Adipocyte (in vitro differentiated cells): Measurements from ENCODE around the gene ANKRD17.

Source experiments
- DNase-seq: peaks from one replicate; pipeline ENCODE4 v3.0.0-alpha.2; 2015; ENCODE audit warnings: low read depth
- H3K27me3 ChIP-seq: replicated peaks from 2 replicates; pipeline ENCODE4 v1.7.0; 2013; ENCODE audit warnings: mild to moderate bottlenecking, low read length, moderate library complexity; ENCODE audit not compliant: control insufficient read depth, insufficient read depth
- H3K36me3 ChIP-seq: 2 replicates; pipeline ENCODE4 v1.7.0; 2013; ENCODE audit warnings: low read length, mild to moderate bottlenecking, moderate library complexity; ENCODE audit not compliant: control insufficient read depth, insufficient read depth, severe bottlenecking
- H3K4me1 ChIP-seq: 2 replicates; pipeline ENCODE4 v1.7.0; 2013; ENCODE audit warnings: mild to moderate bottlenecking, low read length, moderate library complexity; ENCODE audit not compliant: control insufficient read depth, insufficient read depth
- H3K4me3 ChIP-seq: 2 replicates; pipeline ENCODE4 v1.7.0; 2013; ENCODE audit warnings: mild to moderate bottlenecking, low read length, moderate library complexity
- H3K9ac ChIP-seq: 2 replicates; pipeline ENCODE4 v1.7.0; 2013; ENCODE audit warnings: mild to moderate bottlenecking, low read length, moderate library complexity
- H3K9me3 ChIP-seq: 2 replicates; pipeline ENCODE4 v1.7.0; 2013; ENCODE audit warnings: mild to moderate bottlenecking, low read length, moderate library complexity; ENCODE audit not compliant: control insufficient read depth

ANKRD17 gene

GRCh38 chr4:73037057-73037456 is 221.5 kb downstream of the ANKRD17 start:
- DNase-seq: no peak
- H3K9me3 ChIP-seq: peaks cover 9% of the 10 kb centered on the region
- H3K9ac ChIP-seq: no peak overlapping the region
- H3K4me1 ChIP-seq: no peaks in the 10 kb centered on the region
- no peaks in the 10 kb centered on the region for H3K27me3 ChIP-seq
- H3K4me3 ChIP-seq: no peak overlapping the region
- H3K36me3 ChIP-seq: no peaks in the 10 kb centered on the region

- H3K36me3 ChIP-seq: no peaks in the 10 kb centered on the region
Observed at GRCh38 chr4:73036123-73036522, 222.5 kb downstream of the ANKRD17 start.

GRCh38 chr4:73034896-73035295 is 223.7 kb downstream of the ANKRD17 start:
- H3K27me3 ChIP-seq: no peaks in the 10 kb centered on the region
- H3K9ac ChIP-seq: no peak overlapping the region
- H3K9me3 ChIP-seq: peaks cover 15% of the 10 kb centered on the region
- no peaks in the 10 kb centered on the region for H3K36me3 ChIP-seq
- no peak overlapping the region for H3K4me3 ChIP-seq
- H3K4me1 ChIP-seq: no peaks in the 10 kb centered on the region
- DNase-seq: no peak

More at GRCh38 chr4:73036123-73036522, 222.5 kb downstream of the ANKRD17 start:
- H3K27me3 ChIP-seq: no peaks in the 10 kb centered on the region
- no peak for DNase-seq
- no peak overlapping the region for H3K9ac ChIP-seq
- H3K9me3 ChIP-seq: peaks cover 9% of the 10 kb centered on the region
- no peak overlapping the region for H3K4me3 ChIP-seq
- H3K4me1 ChIP-seq: no peaks in the 10 kb centered on the region

GRCh38 chr4:73028621-73029020 is 230.0 kb downstream of the ANKRD17 start:
- Histone ChIP-seq H3K36me3 (no peaks in the 10 kb centered on the region), H3K9me3 (peaks cover 12% of the 10 kb centered on the region), H3K4me1 (peaks cover 13% of the 10 kb centered on the region), H3K9ac (no peak overlapping the region), H3K27me3 (peaks cover 4% of the 10 kb centered on the region), H3K4me3 (no peak overlapping the region)
- DNase-seq: no peak
